Endometrial microvascular endothelial cells (primary cell): ENCODE measurements around the gene CHTF8. TPM values are rescaled to one million over a fixed set of nuclear protein-coding genes. Genes with fewer than 3 reads are reported as not detected.

ENCODE experiments used
- total RNA-seq: library from RNA; depleted of rRNA; stranded (reverse); fragments of >200 nt; gene quantifications from one replicate; pipeline ENCODE4 v1.2.3, GENCODE V29; 2015; ENCODE audit errors: inconsistent ontology term

Gene CHTF8
- total RNA-seq, 1 donor from 2014 or later = 90.3 TPM

Other genes starting within 250 kb of the CHTF8 start
- gene HAS3, start 26.9 kb downstream of the CHTF8 start, total RNA-seq = not detected
- gene UTP4, start 61 bp upstream of the CHTF8 start, total RNA-seq = 42.6 TPM
- 45.9 TPM for gene SNTB2, start 54.6 kb upstream of the CHTF8 start, total RNA-seq
- 32.5 TPM for gene VPS4A, start 178.8 kb upstream of the CHTF8 start, total RNA-seq
- 29.5 TPM for gene PDF, start 198.0 kb upstream of the CHTF8 start, total RNA-seq
- 22.6 TPM for gene COG8, start 207.0 kb upstream of the CHTF8 start, total RNA-seq
- 55.0 TPM for gene NIP7, start 207.2 kb upstream of the CHTF8 start, total RNA-seq
- gene TMED6, start 219.2 kb upstream of the CHTF8 start, total RNA-seq = not detected